Measurements from ENCODE around the gene PARP3.

- TF ChIP-seq YY1 (IDR thresholded peaks at IDR 0.05; ENCODE audit: low read depth) (no peak), FOXM1 (IDR thresholded peaks at IDR 0.05; ENCODE audit: borderline replicate concordance, low read depth) (no peak), USF1 (IDR thresholded peaks at IDR 0.05) (no peak), EGR1 (IDR thresholded peaks at IDR 0.05) (no peak), EP300 (IDR thresholded peaks at IDR 0.05; ENCODE audit: borderline replicate concordance) (no peak)
Observed at GRCh38 chr3:51927061-51927977, 14.8 kb upstream of the PARP3 start.
